ENCODE measurements around the gene AKR7A2.
"Not testable (repeated sequence)": the region's sequence is repeated elsewhere in the genome, so short reads cannot be mapped to it uniquely, and the experiment has no call there.

AKR7A2 gene

DNA sequence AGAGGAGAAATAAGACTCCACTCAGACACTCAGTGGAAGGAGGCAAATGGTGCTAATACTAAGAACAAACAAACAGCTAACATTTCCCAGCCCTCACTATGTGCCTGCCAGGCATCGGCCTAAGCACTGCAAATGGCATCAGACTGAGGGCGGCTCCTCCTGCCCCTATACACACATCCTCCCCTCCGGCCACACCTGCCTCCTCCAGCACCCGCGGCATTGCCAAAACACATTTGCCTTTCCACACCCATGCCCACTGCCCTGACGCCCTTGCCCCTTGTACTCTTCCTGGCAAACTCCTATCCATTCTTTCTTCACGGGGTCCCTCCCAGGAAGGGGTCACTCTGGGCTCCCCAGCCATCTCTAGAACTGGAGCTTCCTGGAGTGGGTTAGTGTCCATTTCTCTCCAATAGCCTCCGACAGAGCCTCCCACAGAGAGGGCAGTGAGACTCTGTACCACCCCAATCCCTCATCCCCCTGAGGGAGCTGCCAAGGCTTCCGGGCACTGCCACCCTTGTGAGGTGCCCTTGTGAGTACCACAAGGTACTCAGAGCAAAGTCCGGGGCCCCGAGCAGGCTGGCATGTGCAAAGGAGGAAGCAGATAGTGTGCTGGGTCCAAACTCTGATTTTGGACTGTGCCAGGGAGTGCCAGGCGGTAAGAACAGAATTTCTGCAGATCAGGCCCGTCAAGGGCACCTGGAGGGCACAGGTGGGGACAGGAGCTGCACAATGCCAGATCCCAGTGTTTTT, 24.3 kb downstream of the AKR7A2 start:
- Histone ChIP-seq H3K27me3 (ENCODE audit: control insufficient read depth in 5 of 5, insufficient read depth in 4 of 5, low read length in 5 of 5) (no peaks in the 10 kb centered on the region), H3K4me1 (ENCODE audit: control insufficient read depth in 5 of 5, insufficient read depth in 5 of 5, low read length in 5 of 5) (peaks cover 0 to 13% (median 10%) of the 10 kb centered on the region in 5 donors), H3K4me3 (ENCODE audit: low read depth in 1 of 5, low read length in 5 of 5) (no peak overlapping the region), H3K27ac (ENCODE audit: low read depth, low read length) (no peak overlapping the region), H3K9me3 (ENCODE audit: control insufficient read depth in 5 of 5, low read length in 5 of 5) (no peaks in the 10 kb centered on the region), H3K36me3 (ENCODE audit: control insufficient read depth in 5 of 5, insufficient read depth in 5 of 5, low read length in 5 of 5) (peaks cover 0 to 5% (median 2%) of the 10 kb centered on the region in 5 donors), H3K9ac (ENCODE audit: low read length in 5 of 5) (no peak overlapping the region)

DNA sequence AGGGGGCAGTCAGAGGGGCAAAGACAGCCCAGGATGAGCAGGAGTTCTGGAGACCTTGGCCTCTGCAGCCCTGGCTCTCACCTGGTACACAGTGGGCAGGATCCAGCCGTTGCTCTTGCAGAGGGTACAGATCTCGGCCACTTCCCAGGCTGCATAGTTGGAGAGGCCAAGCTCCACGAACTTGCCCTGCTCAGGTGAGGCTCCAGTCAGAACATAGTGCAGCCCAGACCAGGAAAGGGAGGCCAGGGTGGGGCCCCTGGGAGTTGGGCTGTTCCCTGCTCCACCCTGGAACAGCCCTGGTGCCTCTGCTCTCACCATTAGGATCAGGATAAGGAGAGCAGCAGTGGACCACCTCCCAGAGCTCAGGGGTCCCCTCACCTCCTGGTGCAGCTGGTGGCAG, 26.1 kb downstream of the AKR7A2 start:
- not testable (repeated sequence) for H3K9me3 ChIP-seq (ENCODE audit: control insufficient read depth in 5 of 5, low read length in 5 of 5); H3K4me3 ChIP-seq (ENCODE audit: low read depth in 1 of 5, low read length in 5 of 5); H3K27ac ChIP-seq (ENCODE audit: low read depth, low read length); H3K36me3 ChIP-seq (ENCODE audit: control insufficient read depth in 5 of 5, insufficient read depth in 5 of 5, low read length in 5 of 5); H3K27me3 ChIP-seq (ENCODE audit: control insufficient read depth in 5 of 5, insufficient read depth in 4 of 5, low read length in 5 of 5); H3K9ac ChIP-seq (ENCODE audit: low read length in 5 of 5)
- peaks cover 0 to 13% (median 10%) of the 10 kb centered on the region in 5 donors for H3K4me1 ChIP-seq (ENCODE audit: control insufficient read depth in 5 of 5, insufficient read depth in 5 of 5, low read length in 5 of 5)

DNA sequence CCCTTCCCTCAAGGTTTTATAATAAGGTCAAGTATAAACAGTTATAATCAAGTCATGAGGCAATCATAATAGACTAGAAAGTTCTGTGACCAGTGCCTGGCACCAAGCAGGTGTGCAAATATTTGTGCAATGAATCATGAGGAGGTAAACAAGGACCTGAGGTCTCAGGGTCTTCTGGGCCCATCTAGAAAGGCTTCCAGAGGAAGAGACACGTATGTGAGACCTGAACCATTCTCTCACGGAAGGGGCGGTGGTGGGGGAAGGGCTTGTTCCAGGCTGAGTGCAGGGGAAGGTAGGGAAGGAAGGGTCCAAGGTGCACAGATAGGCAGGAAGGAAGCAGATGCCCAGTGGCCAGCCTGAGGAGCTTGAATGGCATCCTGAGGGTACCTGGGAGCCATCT, 26.6 kb downstream of the AKR7A2 start:
- not testable (repeated sequence) for H3K27me3 ChIP-seq (ENCODE audit: control insufficient read depth in 5 of 5, insufficient read depth in 4 of 5, low read length in 5 of 5); H3K27ac ChIP-seq (ENCODE audit: low read depth, low read length); H3K36me3 ChIP-seq (ENCODE audit: control insufficient read depth in 5 of 5, insufficient read depth in 5 of 5, low read length in 5 of 5); H3K9me3 ChIP-seq (ENCODE audit: control insufficient read depth in 5 of 5, low read length in 5 of 5); H3K4me3 ChIP-seq (ENCODE audit: low read depth in 1 of 5, low read length in 5 of 5); H3K9ac ChIP-seq (ENCODE audit: low read length in 5 of 5)
- peaks cover 0 to 13% (median 10%) of the 10 kb centered on the region in 5 donors for H3K4me1 ChIP-seq (ENCODE audit: control insufficient read depth in 5 of 5, insufficient read depth in 5 of 5, low read length in 5 of 5)

- Histone ChIP-seq H3K4me1 (ENCODE audit: control insufficient read depth in 5 of 5, insufficient read depth in 5 of 5, low read length in 5 of 5) (peaks cover 0 to 13% (median 10%) of the 10 kb centered on the region in 5 donors), H3K27me3 (ENCODE audit: control insufficient read depth in 5 of 5, insufficient read depth in 4 of 5, low read length in 5 of 5) (no peaks in the 10 kb centered on the region), H3K36me3 (ENCODE audit: control insufficient read depth in 5 of 5, insufficient read depth in 5 of 5, low read length in 5 of 5) (peaks cover 0 to 5% (median 2%) of the 10 kb centered on the region in 5 donors), H3K9me3 (ENCODE audit: control insufficient read depth in 5 of 5, low read length in 5 of 5) (no peaks in the 10 kb centered on the region), H3K9ac (ENCODE audit: low read length in 5 of 5) (no peak overlapping the region), H3K27ac (ENCODE audit: low read depth, low read length) (no peak overlapping the region), H3K4me3 (ENCODE audit: low read depth in 1 of 5, low read length in 5 of 5) (no peak overlapping the region)
Measured at GRCh38 chr1:19284881-19285280, 27.1 kb downstream of the AKR7A2 start.

- H3K36me3 ChIP-seq (ENCODE audit: control insufficient read depth in 5 of 5, insufficient read depth in 5 of 5, low read length in 5 of 5), result peaks cover 0 to 5% (median 2%) of the 10 kb centered on the region in 5 donors
- no peak overlapping the region for H3K9ac ChIP-seq (ENCODE audit: low read length in 5 of 5)
- peaks cover 0 to 8% (median 4%) of the 10 kb centered on the region in 5 donors for H3K4me1 ChIP-seq (ENCODE audit: control insufficient read depth in 5 of 5, insufficient read depth in 5 of 5, low read length in 5 of 5)
- no peaks in the 10 kb centered on the region for H3K9me3 ChIP-seq (ENCODE audit: control insufficient read depth in 5 of 5, low read length in 5 of 5)
- H3K27ac ChIP-seq (ENCODE audit: low read depth, low read length), result no peak overlapping the region
- H3K27me3 ChIP-seq (ENCODE audit: control insufficient read depth in 5 of 5, insufficient read depth in 4 of 5, low read length in 5 of 5), result no peaks in the 10 kb centered on the region
- H3K4me3 ChIP-seq (ENCODE audit: low read depth in 1 of 5, low read length in 5 of 5), result no peak overlapping the region
Measured at GRCh38 chr1:19283891-19284290, 28.1 kb downstream of the AKR7A2 start.

- Histone ChIP-seq H3K4me1 (ENCODE audit: control insufficient read depth in 5 of 5, insufficient read depth in 5 of 5, low read length in 5 of 5) (peaks cover 0 to 3% (median 0%) of the 10 kb centered on the region in 5 donors), H3K27me3 (ENCODE audit: control insufficient read depth in 5 of 5, insufficient read depth in 4 of 5, low read length in 5 of 5) (peaks cover 0 to 5% (median 3%) of the 10 kb centered on the region in 5 donors), H3K4me3 (ENCODE audit: low read depth in 1 of 5, low read length in 5 of 5) (peak overlapping the region in 1 of 5 donors; percentile 30), H3K36me3 (ENCODE audit: control insufficient read depth in 5 of 5, insufficient read depth in 5 of 5, low read length in 5 of 5) (peaks cover 0 to 5% (median 0%) of the 10 kb centered on the region in 5 donors), H3K9ac (ENCODE audit: low read length in 5 of 5) (no peak overlapping the region), H3K27ac (ENCODE audit: low read depth, low read length) (no peak overlapping the region), H3K9me3 (ENCODE audit: control insufficient read depth in 5 of 5, low read length in 5 of 5) (peaks cover 0 to 13% (median 3%) of the 10 kb centered on the region in 5 donors)
Measured at GRCh38 chr1:19274636-19275035, 37.3 kb downstream of the AKR7A2 start.

- H3K36me3 ChIP-seq (ENCODE audit: control insufficient read depth in 5 of 5, insufficient read depth in 5 of 5, low read length in 5 of 5); H3K27ac ChIP-seq (ENCODE audit: low read depth, low read length); H3K9ac ChIP-seq (ENCODE audit: low read length in 5 of 5); H3K4me1 ChIP-seq (ENCODE audit: control insufficient read depth in 5 of 5, insufficient read depth in 5 of 5, low read length in 5 of 5); H3K27me3 ChIP-seq (ENCODE audit: control insufficient read depth in 5 of 5, insufficient read depth in 4 of 5, low read length in 5 of 5): not testable (repeated sequence)
- H3K9me3 ChIP-seq (ENCODE audit: control insufficient read depth in 5 of 5, low read length in 5 of 5), result peaks cover 0 to 13% (median 3%) of the 10 kb centered on the region in 5 donors
- H3K4me3 ChIP-seq (ENCODE audit: low read depth in 1 of 5, low read length in 5 of 5), result peak overlapping the region in 1 of 5 donors; percentile 30
Measured at GRCh38 chr1:19273844-19274531, 38.0 kb downstream of the AKR7A2 start.

DNA sequence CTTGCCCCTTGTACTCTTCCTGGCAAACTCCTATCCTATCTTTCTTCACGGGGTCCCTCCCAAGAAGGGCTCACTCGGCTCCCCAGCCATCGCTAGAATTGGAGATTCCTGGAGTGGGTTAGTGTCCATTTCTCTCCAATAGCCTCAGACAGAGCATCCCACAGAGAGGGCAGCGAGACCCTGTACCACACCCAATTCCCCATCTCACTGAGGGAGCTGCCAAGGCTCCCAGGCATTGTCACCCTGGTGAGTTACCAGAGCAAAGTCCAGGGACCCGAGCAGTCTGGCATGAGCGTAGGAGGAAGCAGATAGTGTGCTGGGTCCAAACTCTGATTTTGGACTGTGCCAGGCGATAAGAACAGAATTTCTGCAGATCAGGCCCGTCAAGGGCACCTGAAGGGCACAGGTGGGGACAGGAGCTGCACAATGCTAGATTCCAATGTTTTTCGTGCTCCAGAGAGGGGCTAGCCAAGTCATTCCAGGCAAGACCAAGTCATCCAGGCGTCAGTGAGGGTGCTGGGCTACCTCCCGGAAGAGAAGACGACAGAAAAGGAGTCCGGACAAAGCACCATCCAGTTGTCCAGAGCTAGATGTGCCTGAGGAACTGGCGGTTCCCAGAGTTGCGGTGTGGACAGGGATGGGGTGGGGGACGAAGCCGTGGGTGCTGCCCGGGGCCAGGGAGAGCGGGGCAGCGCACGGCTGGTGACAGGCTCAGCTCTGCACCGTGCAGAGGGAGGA, 38.7 kb downstream of the AKR7A2 start:
- no peak overlapping the region for H3K27ac ChIP-seq (ENCODE audit: low read depth, low read length)
- peaks cover 0 to 13% (median 3%) of the 10 kb centered on the region in 5 donors for H3K9me3 ChIP-seq (ENCODE audit: control insufficient read depth in 5 of 5, low read length in 5 of 5)
- no peak overlapping the region for H3K9ac ChIP-seq (ENCODE audit: low read length in 5 of 5)
- peaks cover 0 to 5% (median 0%) of the 10 kb centered on the region in 5 donors for H3K36me3 ChIP-seq (ENCODE audit: control insufficient read depth in 5 of 5, insufficient read depth in 5 of 5, low read length in 5 of 5)
- peaks cover 0 to 3% (median 0%) of the 10 kb centered on the region in 5 donors for H3K4me1 ChIP-seq (ENCODE audit: control insufficient read depth in 5 of 5, insufficient read depth in 5 of 5, low read length in 5 of 5)
- H3K27me3 ChIP-seq (ENCODE audit: control insufficient read depth in 5 of 5, insufficient read depth in 4 of 5, low read length in 5 of 5), result peaks cover 0 to 5% (median 3%) of the 10 kb centered on the region in 5 donors
- H3K4me3 ChIP-seq (ENCODE audit: low read depth in 1 of 5, low read length in 5 of 5), result no peak overlapping the region

DNA sequence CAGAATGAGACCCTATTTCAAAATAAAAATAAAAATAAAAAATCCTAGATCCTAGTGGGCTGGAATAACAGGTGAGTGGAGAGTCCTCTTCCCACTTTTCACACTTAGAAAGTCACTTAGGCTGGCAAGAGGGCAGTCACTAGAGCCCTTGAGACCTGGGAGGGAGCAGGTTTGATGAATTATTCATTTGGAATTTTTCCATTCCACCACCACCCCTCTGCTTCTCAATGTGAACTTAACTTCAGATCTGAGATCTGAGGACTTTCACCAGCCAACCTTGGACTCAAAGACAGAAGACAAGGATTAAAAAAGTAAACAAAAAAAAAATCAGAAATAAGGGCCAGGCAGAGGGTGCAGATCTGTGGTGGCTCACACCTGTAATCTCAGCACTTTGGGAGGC, 39.9 kb downstream of the AKR7A2 start:
- peaks cover 0 to 5% (median 0%) of the 10 kb centered on the region in 5 donors for H3K36me3 ChIP-seq (ENCODE audit: control insufficient read depth in 5 of 5, insufficient read depth in 5 of 5, low read length in 5 of 5)
- peaks cover 0 to 3% (median 0%) of the 10 kb centered on the region in 5 donors for H3K4me1 ChIP-seq (ENCODE audit: control insufficient read depth in 5 of 5, insufficient read depth in 5 of 5, low read length in 5 of 5)
- no peak overlapping the region for H3K27ac ChIP-seq (ENCODE audit: low read depth, low read length)
- peaks cover 0 to 5% (median 3%) of the 10 kb centered on the region in 5 donors for H3K27me3 ChIP-seq (ENCODE audit: control insufficient read depth in 5 of 5, insufficient read depth in 4 of 5, low read length in 5 of 5)
- no peak overlapping the region for H3K4me3 ChIP-seq (ENCODE audit: low read depth in 1 of 5, low read length in 5 of 5)
- peaks cover 0 to 8% (median 3%) of the 10 kb centered on the region in 5 donors for H3K9me3 ChIP-seq (ENCODE audit: control insufficient read depth in 5 of 5, low read length in 5 of 5)
- no peak overlapping the region for H3K9ac ChIP-seq (ENCODE audit: low read length in 5 of 5)

- not testable (repeated sequence) for H3K27ac ChIP-seq (ENCODE audit: low read depth, low read length); H3K4me1 ChIP-seq (ENCODE audit: control insufficient read depth in 5 of 5, insufficient read depth in 5 of 5, low read length in 5 of 5); H3K4me3 ChIP-seq (ENCODE audit: low read depth in 1 of 5, low read length in 5 of 5); H3K27me3 ChIP-seq (ENCODE audit: control insufficient read depth in 5 of 5, insufficient read depth in 4 of 5, low read length in 5 of 5); H3K36me3 ChIP-seq (ENCODE audit: control insufficient read depth in 5 of 5, insufficient read depth in 5 of 5, low read length in 5 of 5); H3K9me3 ChIP-seq (ENCODE audit: control insufficient read depth in 5 of 5, low read length in 5 of 5); H3K9ac ChIP-seq (ENCODE audit: low read length in 5 of 5)
Measured at GRCh38 chr1:19270343-19270730, 41.6 kb downstream of the AKR7A2 start.
